NCI-H345 treated with DMSO at 0.1 percent for 48 hours (cell line): ENCODE results near the gene MADCAM1.
"Not testable (repeated sequence)": the region's sequence is repeated elsewhere in the genome, so short reads cannot be mapped to it uniquely, and the experiment has no call there.

Source experiments
- DNase-seq: peaks from one replicate; lab custom pipeline; 2025; ENCODE audit not compliant: unreplicated experiment; lab: John Stamatoyannopoulos, UW

MADCAM1 gene

DNA sequence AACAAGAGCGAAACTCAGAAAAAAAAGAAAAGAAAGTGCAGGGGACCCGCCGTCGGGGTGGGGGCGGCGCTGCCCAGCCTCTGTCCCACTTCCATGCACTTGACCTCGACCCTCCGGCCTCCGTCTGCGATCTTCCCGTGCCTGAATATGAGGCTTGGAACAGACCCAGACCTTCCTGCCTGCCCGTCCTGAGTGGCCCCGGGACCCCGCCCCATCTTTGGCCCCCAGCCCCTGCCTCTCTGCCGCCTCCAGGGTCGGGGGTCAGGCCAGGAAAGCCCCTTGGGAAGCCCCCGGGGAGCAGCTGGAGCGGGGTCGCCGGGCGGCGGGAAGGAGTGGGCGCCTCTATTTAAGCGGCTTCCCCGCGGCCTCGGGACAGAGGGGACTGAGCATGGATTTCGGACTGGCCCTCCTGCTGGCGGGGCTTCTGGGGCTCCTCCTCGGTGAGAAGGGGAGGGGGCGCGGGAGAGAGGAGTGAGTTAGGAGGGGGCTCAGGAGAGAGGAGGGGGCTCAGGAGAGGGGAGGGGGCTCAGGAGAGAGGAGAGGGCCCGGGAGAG lies at the start of gene MADCAM1:
TSS of gene MADCAM1 (plus strand) at position 375 of the 554 bp plus-strand sequence. CDS start at position 389, 14 bp downstream.
- no peak for DNase-seq

DNA sequence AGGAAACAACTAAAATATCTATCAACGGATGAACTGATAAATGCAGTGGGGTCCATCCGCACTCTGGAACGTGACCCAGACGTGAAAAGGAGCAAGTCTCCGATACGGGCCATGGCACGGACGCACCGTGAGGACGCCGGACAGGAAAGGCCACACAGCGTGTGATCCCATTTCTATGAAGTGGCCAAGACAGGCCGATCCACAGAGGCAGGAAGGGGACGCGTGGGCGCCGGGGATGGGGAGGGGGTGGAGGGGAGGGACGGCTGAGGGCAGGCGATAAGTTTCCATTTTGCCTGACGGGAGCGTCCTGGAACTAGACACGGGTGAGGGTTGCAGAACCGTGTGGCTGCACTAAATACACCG lies 49.2 kb upstream of the MADCAM1 start:
- DNase-seq, result no peak

DNA sequence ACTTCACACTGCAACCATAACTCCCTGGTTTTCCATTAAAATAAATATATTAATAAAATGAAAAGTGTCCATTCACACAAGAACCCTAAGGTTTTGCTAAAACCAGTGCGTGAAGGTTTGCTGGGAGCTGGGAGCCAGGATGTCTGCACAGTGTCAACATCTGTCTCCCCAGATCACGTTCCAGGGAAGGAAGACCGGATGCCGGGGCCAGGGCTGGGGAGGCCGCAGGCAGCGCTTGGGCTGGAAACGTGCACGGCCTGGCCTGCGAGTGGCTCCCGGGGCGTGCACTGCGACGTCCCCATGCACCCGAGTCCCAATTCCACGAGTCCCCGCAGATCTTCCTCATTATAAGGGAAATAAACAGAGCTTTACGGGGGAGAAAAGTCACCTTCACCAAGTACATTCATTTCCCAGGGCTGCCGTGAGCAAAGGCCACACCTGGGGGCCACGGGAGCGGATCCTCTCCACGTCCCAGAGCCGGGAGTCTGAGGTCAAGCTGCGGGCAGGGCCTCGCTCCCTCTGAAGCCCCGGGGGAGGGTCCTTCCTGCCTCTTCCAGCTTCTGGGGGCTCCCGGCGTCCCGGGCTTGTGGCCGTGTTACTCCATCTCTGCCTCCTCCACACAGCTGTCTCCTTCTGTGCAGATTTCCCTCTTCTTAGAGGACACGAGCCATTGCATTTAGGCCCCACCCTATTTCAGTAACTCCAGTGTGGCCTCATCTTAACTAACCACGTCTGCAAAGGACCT lies 48.3 kb upstream of the MADCAM1 start:
- DNase-seq, result no peak

DNA sequence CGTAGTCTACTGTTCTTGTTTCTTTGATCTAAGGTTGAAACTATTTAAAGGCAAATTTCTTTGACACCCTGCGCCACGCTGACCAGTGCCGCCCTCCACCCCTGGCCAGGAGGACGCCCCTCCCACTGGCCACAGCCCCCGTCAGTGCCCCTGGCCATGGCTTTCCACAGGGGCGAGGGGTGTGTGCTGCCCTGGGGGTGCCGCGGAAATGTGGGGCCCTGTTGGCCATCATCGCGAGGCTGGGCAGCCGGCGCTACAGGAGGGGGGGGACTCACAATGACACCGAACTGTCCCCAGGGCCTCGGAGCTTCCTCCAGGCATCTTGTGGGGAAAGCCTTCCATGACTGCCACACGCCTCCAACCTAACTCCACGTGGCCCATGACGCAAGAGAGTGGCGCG lies 46.4 kb upstream of the MADCAM1 start:
- DNase-seq, result no peak

DNA sequence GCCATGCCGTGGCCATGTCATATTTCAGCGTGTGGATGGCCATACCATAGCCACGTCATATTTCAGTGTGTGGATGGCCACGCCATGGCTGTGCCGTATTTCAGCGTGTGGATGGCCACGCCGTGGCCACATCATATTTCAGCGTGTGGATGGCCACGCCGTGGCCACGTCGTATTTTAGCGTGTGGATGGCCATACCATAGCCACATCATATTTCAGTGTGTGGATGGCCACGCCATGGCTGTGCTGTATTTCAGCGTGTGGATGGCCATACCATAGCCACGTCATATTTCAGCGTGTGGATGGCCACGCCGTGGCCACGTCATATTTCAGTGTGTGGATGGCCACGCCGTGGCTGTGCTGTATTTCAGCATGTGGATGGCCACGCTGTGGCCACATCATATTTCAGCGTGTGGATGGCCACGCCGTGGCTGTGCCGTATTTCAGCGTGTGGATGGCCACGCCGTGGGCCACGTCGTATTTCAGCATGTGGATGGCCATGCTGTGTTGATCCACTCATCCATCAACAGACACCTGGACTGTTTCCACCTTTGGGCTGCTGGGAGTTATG lies 45.3 kb upstream of the MADCAM1 start:
- not testable (repeated sequence) for DNase-seq

DNA sequence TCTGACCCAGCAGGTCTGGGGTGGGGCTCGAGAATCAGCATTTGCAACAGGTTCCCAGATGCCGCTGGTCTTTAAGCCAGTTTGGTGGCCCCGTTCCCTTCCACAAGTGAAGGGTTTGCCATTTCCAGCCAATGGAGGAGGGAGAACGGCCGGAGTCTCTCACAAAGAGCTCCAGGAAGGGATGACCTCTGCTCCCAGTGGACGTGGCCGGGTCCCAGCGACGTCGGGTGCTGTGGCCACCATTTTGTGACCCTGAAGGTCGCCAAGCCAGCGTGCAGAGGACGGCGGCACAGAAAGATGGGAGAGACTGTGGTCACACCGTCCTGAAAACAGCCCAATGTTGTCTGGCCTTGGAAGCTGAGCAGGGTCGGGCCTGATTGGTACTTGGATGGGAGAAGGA lies 43.5 kb upstream of the MADCAM1 start:
- no peak for DNase-seq

DNA sequence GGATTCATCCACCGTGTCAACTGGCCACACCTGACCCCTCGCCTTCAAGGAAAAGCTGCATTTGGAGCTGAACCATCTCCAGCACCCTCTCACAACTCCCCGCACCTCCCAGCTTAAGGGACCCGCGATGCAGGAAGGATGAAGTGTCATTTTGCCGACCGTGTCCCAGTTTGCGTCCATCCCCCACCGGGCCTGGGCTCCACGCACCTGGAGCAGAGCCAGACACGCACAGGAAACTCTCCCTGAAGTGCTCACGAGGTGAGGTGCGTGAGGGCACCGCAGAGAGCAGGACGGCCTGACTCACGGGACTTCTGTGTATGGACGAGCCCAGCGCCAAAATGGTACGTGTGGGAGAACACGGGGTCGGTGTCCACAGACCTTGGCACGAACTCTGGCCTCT lies 42.7 kb upstream of the MADCAM1 start:
- no peak for DNase-seq

DNA sequence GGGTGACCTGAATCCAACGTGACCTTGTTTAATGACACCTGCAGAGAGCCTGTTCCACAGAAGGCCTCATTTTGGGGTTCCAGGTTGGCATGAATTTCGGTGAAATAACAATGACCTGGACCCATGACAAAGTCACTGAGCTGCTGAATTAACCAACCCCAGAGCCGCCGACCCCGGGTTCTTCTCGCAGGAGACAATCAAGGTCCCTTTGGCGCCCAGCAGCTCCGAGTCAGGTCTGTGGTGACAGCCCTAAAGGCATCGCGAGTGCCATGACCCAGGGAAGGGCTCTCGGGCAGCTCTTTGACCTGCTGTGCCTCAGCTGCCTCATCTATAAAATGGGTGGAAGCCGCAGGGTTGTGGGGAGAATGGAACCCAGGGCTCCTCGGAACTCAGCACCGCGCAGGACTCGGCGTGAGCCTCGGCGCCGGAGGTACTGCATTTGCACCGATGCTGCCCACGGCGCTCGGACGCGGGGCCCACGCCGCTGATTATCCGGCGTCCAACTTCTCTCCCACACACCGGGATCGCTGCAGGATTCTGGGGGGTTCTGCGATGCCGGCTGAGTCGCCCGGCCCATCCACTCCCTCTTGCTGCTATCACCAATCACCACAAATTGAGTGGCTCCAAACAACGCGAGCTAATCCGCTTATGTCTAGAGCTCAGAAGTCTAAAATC lies 41.1 kb upstream of the MADCAM1 start:
- DNase-seq, result no peak

DNA sequence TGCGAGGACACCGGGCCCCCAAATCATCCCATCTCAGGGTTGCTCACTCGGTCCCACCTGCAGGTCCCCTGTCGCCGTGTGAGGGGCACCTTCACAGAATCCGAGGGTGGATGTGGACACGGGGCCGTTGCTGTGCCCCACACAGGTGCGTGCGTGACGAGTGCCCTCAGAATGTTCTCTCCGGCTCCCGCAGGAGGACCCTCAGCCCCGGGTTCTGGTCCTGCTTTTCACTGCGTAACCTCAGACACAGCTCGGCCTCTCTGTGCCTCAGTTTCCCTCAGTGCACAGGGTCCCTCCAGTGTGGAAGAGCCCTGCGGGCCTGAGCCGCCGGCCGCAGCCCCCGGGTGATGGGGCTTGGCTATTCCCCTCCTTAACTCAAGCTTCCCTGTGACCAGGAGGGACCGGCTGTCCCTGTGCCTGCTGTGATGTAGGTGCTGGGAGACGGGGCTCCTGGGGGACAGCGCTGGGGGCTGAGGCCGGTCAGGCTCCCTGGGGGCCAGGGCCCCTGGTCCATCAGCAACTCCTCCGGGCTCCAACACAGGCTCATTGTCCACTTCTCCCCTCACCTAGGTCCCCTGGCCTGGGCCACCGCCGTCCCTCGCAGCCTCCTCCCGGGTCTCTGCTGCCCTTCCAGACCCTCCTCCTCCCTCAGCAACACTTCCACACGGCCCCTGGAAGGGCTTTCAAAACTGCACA lies 40.3 kb upstream of the MADCAM1 start:
- DNase-seq, result no peak

DNA sequence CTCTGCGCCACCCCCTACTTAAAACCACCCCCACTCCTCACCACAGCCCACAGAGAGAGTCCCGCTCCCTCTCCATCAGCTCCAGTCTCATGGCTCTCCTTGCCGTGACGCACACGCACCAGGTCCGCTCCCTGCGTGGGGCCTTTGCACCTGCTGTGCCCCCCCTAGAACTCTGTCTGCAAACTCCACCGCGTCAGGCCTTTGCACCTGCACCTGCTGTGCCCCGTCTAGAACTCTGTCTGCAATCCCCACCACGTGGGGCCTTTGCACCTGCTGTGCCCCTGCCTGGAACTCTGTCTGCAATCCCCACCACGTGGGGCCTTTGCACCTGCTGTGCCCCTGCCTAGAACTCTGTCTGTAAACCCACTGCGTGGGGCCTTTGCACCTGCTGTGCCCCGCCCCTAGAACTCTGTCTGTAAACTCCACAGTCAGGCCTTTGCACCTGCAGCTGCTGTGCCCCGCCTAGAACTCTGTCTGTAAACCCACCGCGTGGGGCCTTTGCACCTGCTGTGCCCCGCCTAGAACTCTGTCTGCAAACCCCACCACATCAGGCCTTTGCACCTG lies 39.7 kb upstream of the MADCAM1 start:
- DNase-seq, result no peak

DNA sequence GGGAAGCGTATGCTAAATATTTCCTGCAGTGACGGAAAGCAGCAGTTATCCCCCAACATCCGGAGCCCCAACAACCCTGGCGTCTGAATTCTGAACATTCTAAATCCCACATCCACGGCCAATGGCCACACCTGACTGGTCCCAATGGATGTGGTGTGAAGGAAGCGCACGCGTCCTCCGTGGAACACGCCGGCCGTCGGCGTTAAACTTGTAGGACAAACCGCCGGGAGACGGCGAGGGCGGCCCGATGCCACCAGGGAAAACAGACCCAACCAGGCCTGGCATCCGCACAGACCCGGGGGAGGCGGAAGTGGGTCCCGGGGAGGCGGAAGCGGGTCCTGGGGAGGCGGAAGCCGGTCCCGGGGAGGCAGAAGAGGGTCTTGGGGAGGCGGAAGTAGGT lies 38.6 kb upstream of the MADCAM1 start:
- DNase-seq, result no peak

DNA sequence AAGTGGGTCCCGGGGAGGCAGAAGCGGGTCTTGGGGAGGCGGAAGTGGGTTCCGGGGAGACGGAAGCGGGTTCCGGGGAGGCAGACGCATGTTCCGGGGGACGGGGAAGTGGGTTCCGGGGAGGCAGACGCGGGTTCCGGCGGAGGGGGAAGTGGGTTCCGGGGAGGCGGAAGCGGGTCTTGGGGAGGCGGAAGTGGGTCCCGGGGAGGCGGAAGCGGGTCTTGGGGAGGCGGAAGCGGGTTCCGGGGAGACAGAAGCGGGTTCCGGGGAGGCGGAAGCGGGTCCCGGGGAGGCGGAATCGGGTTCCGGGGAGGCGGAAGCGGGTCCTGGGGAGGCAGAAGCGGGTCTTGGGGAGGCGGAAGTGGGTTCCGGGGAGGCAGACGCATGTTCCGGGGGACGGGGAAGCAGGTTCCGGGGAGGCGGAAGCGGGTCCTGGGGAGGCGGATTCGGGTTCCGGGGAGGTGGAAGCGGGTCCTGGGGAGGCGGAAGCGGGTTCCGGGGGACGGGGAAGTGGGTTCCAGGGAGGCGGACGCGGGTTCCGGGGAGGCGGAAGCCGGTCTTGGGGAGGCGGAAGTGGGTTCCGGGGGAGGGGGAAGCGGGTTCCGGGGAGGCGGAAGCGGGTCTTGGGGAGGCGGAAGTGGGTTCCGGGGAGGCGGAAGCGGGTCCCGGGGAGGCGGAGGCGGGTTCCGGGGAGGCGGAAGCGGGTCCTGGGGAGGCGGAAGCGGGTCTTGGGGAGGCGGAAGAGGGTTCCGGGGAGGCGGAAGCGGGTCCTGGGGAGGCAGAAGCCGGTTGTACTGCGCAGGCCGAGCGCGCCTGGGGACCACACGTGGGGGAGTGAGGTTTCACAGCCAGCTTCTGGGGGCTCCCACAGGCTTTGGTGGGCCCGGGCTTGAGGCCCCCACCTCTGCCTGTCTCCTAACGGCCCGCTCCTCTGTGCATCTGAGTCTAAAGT lies 37.9 kb upstream of the MADCAM1 start:
- no peak for DNase-seq

DNA sequence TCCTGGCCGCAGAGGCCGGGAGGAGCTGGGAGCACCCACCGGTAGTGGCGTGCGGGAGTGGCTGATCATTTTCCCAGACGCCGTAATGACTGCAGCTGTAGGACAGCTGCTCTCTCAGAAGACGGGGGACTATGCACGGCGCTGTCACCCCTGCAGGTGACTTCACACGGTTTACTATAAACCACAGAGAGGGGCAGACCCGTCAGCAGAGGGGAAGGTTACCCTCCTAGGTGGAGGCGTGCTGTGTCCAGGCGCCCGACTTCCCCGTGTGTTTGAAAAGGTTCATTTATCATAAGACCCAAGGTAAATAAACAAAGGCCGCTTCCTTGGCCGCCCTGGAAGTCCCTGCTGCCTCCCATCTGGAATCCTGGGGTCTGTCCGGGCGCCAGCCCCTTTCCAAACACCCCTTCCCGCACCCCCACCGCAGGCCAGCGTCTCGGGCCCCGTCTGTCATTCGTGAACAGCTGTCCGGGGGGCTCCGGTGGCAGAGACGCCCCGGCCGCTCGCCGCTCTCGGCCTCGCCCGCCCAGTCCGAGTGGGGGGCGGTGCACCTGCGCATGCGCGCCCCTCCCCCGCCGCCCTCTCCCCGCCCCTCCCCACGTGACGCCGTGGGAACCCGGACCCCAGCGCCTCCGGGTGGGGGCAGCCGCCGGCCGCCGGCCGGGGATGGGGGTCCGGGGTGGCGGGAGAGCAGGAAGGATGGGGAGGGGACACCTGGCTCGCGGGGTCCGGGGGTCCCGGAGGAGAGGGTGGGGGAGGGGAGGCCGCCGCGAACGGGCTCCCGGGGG lies 36.4 kb upstream of the MADCAM1 start:
- DNase-seq, result peak; percentile 15

DNA sequence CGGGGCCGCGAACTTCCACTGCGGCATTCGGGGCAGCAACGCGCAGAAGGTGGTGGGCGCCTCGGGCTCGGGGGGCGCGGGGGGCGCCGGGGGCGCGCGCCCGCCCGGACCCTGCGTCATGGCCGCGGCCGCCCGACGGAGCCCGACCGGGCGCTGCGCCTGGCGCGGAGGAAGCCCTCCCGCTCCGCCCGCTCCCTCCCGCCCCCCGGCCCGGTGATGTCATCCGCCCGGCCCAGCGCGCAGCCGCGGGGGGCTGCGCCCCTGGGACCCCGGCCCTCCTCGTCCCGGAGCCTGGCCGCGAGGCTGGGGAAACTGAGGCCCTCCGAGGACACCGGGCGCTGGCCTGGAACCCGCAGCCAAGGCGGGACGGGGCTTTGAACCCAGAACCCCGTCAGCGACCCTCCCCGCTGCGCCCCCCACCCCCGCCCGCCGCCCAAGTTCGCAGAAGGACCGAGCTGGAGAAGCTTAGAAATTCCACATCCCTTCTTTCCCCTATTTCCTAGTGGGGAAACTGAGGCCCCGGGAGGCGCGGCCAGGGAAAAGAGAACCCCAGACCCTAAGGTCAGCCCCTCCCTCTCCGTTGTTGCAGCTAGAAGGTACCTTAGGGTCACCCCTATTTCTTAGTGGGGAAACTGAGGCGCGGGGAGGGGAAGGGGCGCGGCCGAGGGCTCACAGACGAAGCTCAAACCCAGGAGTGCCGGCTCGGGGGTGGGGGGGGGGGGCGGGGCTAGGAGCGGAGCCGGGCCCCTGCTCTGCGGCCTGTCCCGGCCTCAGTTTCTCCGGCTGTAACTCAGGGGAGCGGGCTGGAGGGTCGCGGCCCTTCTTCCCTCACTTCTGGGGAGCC lies 35.2 kb upstream of the MADCAM1 start, which contains the start of gene SHC2:
TSS of gene SHC2 (minus strand) at position 157 of the 844 bp plus-strand sequence. CDS start at position 120, 37 bp downstream.
- no peak for DNase-seq

DNA sequence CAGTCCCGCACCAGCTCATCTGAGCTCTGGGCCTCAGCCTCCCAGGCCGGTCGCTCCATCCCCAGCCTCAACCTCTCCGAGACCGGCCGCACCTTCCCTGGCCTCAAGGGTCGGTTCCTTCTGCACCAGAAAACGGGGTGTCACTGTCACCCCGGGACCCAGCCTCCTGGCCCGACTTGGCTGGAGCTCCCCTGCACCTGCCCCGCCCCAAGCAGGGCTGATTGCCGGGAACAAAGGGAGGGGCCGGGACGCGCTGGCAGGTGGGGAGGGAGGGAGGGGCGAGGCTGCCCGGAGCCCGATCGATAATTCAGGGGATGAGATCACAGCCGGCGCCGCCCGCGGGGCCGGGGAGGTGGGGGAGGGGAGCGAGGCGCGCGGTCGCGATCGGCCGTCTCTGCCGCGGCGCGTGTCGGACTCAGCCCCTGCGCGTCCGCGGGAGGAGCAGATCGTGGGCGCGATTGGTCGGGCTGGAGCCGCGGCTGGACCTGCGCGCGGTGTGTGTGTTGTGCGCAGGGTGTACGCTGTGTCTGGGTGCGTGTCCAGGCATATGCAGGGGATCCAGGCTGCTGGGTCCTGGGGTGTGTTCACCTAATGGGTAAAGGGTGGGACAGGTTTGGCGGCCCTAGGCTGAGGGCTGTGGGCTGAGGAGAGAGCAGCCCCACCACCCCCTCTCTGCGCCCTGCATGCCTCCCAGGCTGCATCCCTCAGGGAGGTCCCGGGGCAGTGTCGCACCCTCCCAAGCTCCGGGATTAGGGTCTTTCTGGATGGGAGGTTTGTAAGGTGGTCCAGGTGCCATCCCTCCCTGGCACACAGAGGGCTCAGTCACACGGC lies 34.4 kb upstream of the MADCAM1 start:
- DNase-seq, result peak; percentile 63

DNA sequence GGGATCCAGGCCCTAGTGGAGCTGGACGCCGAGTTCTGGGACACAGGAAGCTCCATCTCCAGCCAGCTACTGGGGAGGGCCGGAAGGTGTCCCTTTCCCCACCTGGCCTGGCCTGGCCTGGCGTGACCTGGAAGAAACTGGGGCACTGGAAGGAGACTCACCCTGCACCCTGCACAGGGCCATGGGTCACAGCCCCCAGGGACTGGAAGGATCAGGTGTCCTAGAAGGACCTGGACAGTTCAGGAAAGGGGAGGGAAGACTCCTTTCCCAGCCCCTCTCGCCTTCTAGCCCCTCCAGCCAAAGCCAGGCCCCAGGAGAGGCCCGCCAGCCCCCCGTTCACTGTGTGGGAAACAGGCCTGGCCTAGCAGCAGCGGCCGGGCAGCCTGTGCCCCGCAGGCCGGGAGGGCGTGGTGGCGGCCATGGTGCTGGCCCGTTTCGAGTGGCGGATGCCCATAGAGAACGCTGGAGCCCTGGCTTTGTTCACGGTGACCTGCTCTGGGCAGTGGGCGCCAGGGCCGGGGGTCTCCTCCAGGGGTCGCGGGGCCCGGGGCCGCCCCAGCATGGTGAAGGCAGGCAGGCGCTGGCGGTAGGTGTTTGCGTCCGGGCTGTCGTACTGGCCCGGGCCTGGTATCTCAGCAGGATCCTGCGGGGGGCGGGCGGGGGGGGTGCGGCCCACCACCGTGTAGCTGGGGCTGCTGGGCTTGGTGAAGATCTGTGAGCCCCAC lies 32.6 kb upstream of the MADCAM1 start:
- no peak for DNase-seq

DNA sequence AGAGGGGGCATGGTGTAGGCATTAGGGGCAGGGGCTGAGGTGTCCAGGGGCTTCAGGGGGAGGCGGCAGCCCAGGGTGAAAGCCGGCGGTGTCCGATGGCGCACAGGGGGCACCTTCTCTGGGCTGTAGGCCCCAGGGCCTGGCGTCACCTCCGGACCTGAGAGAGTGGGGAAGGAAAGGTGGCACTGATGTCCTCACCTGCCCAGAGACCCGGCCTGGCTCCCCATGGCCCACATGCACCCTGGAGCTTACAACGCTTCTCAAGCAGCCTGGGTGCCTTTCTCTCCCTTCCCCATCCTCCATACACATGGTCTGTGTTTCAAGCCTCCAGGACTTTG lies 32.1 kb upstream of the MADCAM1 start:
- no peak for DNase-seq
